Erythroblast (primary cell): ENCODE measurements around the gene KCNH1.

Experiments used
- GATA1 ChIP-seq: IDR thresholded peaks from 2 replicates; pipeline ENCODE4 v1.6.1; 2011; ENCODE audit warnings: low read depth, mild to moderate bottlenecking, control low read depth, low read length, moderate library complexity
- POLR2A ChIP-seq: IDR thresholded peaks from 2 replicates; pipeline ENCODE4 v1.6.1; 2011; ENCODE audit warnings: mild to moderate bottlenecking, low read length

- TF ChIP-seq POLR2A (no peak), GATA1 (no peak)
These were observed 1.5 kb upstream of the KCNH1 start for GRCh38 chr1:211135342-211135950.
